ENCODE data around the gene NRP1.
A peak's percentile ranks its signal among the peaks of the same experiment; 100 is the strongest.
"Not testable (repeated sequence)": the region's sequence is repeated elsewhere in the genome, so short reads cannot be mapped to it uniquely, and the experiment has no call there.

NRP1 gene

GRCh38 chr10:33141251-33141650, 193.2 kb downstream of the NRP1 start:
- H3K27me3 ChIP-seq (ENCODE audit: insufficient read depth, poor library complexity, severe bottlenecking) = no peaks in the 10 kb centered on the region
- H3K27ac ChIP-seq (ENCODE audit: poor library complexity, severe bottlenecking) = no peak overlapping the region
- H3K9me3 ChIP-seq (ENCODE audit: severe bottlenecking) = no peaks in the 10 kb centered on the region
- TF ChIP-seq CTCF (IDR thresholded peaks at IDR 0.05; ENCODE audit: poor library complexity, severe bottlenecking) = no peak
- peaks cover 20% of the 10 kb centered on the region for H3K4me1 ChIP-seq (ENCODE audit: insufficient read depth, poor library complexity, severe bottlenecking)
- ATAC-seq (ENCODE audit: low read depth) (no peak), DNase-seq (ENCODE audit: low spot score) (no peak)
- no peaks in the 10 kb centered on the region for H3K36me3 ChIP-seq (ENCODE audit: low read depth)
- H3K4me3 ChIP-seq (ENCODE audit: severe bottlenecking) = no peak overlapping the region

- Histone ChIP-seq H3K27ac (ENCODE audit: poor library complexity, severe bottlenecking) (no peak overlapping the region), H3K9me3 (ENCODE audit: severe bottlenecking) (no peaks in the 10 kb centered on the region), H3K27me3 (ENCODE audit: insufficient read depth, poor library complexity, severe bottlenecking) (no peaks in the 10 kb centered on the region), H3K4me3 (ENCODE audit: severe bottlenecking) (no peak overlapping the region), H3K36me3 (ENCODE audit: low read depth) (no peaks in the 10 kb centered on the region), H3K4me1 (ENCODE audit: insufficient read depth, poor library complexity, severe bottlenecking) (peaks cover 37% of the 10 kb centered on the region)
- no peak for TF ChIP-seq CTCF (IDR thresholded peaks at IDR 0.05; ENCODE audit: poor library complexity, severe bottlenecking)
- DNase-seq (ENCODE audit: low spot score) (no peak), ATAC-seq (ENCODE audit: low read depth) (no peak)
These were observed 195.3 kb downstream of the NRP1 start for GRCh38 chr10:33139181-33139646.

GRCh38 chr10:33138686-33139085, 195.8 kb downstream of the NRP1 start:
- not testable (repeated sequence) for H3K27ac ChIP-seq (ENCODE audit: poor library complexity, severe bottlenecking); ATAC-seq (ENCODE audit: low read depth); H3K9me3 ChIP-seq (ENCODE audit: severe bottlenecking); H3K27me3 ChIP-seq (ENCODE audit: insufficient read depth, poor library complexity, severe bottlenecking); DNase-seq (ENCODE audit: low spot score); H3K4me3 ChIP-seq (ENCODE audit: severe bottlenecking); H3K36me3 ChIP-seq (ENCODE audit: low read depth)
- H3K4me1 ChIP-seq (ENCODE audit: insufficient read depth, poor library complexity, severe bottlenecking) = peaks cover 39% of the 10 kb centered on the region

GRCh38 chr10:33137356-33138005, 197.0 kb downstream of the NRP1 start:
- peaks cover 44% of the 10 kb centered on the region for H3K4me1 ChIP-seq (ENCODE audit: insufficient read depth, poor library complexity, severe bottlenecking)
- no peak for ATAC-seq (ENCODE audit: low read depth)
- no peaks in the 10 kb centered on the region for H3K9me3 ChIP-seq (ENCODE audit: severe bottlenecking)
- H3K27ac ChIP-seq (ENCODE audit: poor library complexity, severe bottlenecking) = peak overlapping the region; percentile 97
- no peaks in the 10 kb centered on the region for H3K36me3 ChIP-seq (ENCODE audit: low read depth)
- no peaks in the 10 kb centered on the region for H3K27me3 ChIP-seq (ENCODE audit: insufficient read depth, poor library complexity, severe bottlenecking)
- no peak for DNase-seq (ENCODE audit: low spot score)
- no peak for TF ChIP-seq CTCF (IDR thresholded peaks at IDR 0.05; ENCODE audit: poor library complexity, severe bottlenecking)
- no peak overlapping the region for H3K4me3 ChIP-seq (ENCODE audit: severe bottlenecking)

- DNase-seq (ENCODE audit: low spot score) = no peak
- peaks cover 46% of the 10 kb centered on the region for H3K4me1 ChIP-seq (ENCODE audit: insufficient read depth, poor library complexity, severe bottlenecking)
- no peak for TF ChIP-seq CTCF (IDR thresholded peaks at IDR 0.05; ENCODE audit: poor library complexity, severe bottlenecking)
- H3K36me3 ChIP-seq (ENCODE audit: low read depth) = no peaks in the 10 kb centered on the region
- ATAC-seq (ENCODE audit: low read depth) = peak; percentile 51
- no peaks in the 10 kb centered on the region for H3K27me3 ChIP-seq (ENCODE audit: insufficient read depth, poor library complexity, severe bottlenecking)
- peak overlapping the region; percentile 97 for H3K27ac ChIP-seq (ENCODE audit: poor library complexity, severe bottlenecking)
- no peaks in the 10 kb centered on the region for H3K9me3 ChIP-seq (ENCODE audit: severe bottlenecking)
- no peak overlapping the region for H3K4me3 ChIP-seq (ENCODE audit: severe bottlenecking)
These were observed 197.7 kb downstream of the NRP1 start for GRCh38 chr10:33136781-33137180.
